ENCODE data around the gene GRIFIN. TPM values are rescaled to one million over a fixed set of nuclear protein-coding genes. Genes with fewer than 3 reads are reported as not detected.

GRIFIN gene, protein sequence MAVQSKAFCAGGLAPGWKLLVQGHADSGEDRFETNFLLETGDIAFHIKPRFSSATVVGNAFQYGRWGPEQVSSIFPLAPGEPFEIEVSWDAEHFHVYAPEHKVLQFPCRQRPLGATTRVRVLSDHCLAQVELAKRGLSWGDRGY
- total RNA-seq: not detected in 2 replicates

DNA sequence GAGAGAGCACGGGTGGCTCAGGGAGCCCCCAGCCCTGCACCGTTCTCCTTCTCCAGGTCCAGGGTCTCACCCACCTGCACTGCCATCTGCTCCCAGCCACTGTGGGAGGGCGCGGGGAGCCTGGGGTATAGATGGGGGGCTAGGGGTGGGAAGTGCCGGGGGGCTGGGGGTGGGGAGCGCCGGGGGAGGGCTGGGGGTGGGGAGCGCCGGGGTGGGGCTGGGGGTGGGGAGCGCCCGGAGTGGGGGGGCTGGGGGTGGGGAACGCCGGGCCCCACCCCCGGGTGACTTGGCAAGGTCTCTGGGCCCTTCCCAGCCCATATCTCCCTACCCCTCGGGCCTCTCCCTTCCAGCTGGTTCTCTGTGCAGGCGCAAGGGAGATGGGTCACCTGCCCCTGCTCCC lies at the start of gene GRIFIN:
GRIFIN (minus strand) TSS at position 101 of the 400 bp plus-strand sequence; CDS start at position 86, 15 bp downstream.

DNA sequence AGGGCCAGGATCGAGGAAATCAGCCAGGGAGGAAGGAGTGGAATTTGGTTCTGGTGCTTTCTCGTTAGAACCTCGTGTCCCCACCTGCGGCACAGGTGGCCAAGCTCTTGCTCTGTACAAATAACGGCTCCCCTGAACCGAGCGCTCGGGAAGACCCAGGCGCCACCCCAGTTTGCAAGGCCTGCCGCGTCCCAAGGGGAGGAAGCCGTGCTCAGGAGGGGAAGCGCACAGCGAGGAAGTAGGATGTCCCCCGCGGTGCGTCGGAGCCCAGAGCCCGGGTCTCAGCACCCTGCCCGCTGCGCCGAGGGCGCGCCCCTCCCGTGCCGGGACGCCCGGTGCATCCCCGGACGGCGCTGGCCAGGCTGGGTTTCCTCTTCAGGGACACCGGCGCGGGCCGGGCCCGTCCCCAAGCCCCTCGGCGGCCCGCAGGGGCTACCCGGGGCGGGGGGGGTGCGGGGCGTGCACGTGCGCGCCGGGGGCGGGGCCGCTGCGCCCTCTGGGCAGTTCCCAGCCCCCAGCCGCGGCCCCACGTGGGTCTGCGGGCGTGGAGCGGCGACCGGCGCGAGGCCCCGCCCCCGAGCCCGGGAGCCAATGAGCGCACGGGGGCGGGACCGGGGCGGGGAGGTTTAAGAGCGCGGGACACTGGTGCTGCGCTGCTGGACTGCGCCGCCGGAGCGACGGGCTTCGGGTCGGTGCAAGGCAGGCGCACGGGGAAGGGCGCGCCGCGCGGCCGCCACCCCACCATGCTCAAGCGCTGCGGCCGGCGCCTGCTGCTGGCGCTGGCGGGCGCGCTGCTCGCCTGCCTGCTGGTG lies 43.1 kb upstream of the GRIFIN start, which contains the start of gene LFNG:
LFNG (plus strand) TSS at position 656 of the 812 bp plus-strand sequence; CDS start at position 744, 88 bp downstream.

Other genes starting within 250 kb of the GRIFIN start
- gene MAD1L1, start 243.5 kb downstream of the GRIFIN start, total RNA-seq: 56.1 and 67.3 TPM in 2 replicates
- gene MRM2, start 234.2 kb downstream of the GRIFIN start, total RNA-seq: 12.9 and 18.1 TPM in 2 replicates
- 12.3 and 44.8 TPM in 2 replicates for gene NUDT1, start 234.2 kb downstream of the GRIFIN start, total RNA-seq
- gene SNX8, start 162.0 kb downstream of the GRIFIN start, total RNA-seq: 28.7 and 31.8 TPM in 2 replicates
- gene EIF3B, start 121.6 kb downstream of the GRIFIN start, total RNA-seq: 107 and 154 TPM in 2 replicates
- 9.9 and 19.4 TPM in 2 replicates for gene CHST12, start 72.8 kb downstream of the GRIFIN start, total RNA-seq
- gene LFNG, start 43.4 kb upstream of the GRIFIN start, total RNA-seq: 67.5 and 97.7 TPM in 2 replicates
- gene BRAT1, start 79.1 kb upstream of the GRIFIN start, total RNA-seq: 54.3 and 61.1 TPM in 2 replicates
- gene IQCE, start 82.6 kb upstream of the GRIFIN start, total RNA-seq: 8.0 and 15.0 TPM in 2 replicates
- gene TTYH3, start 155.6 kb upstream of the GRIFIN start, total RNA-seq: 156 and 181 TPM in 2 replicates
- gene AMZ1, start 211.8 kb upstream of the GRIFIN start, total RNA-seq: 1.3 and 2.7 TPM in 2 replicates